Pancreas (tissue), 10 donors: ENCODE results near the gene MILR1. TPM values are rescaled to one million over a fixed set of nuclear protein-coding genes. Genes with fewer than 3 reads are reported as not detected.
A peak's percentile ranks its signal among the peaks of the same experiment; 100 is the strongest.

Experiments used
- ATAC-seq, 4 donors: fragments of 200-7000 bp; cut with Tn5 transposase; one replicate each; pipeline versions ENCODE4 v1.8.0 to v1.9.1; 2020; ENCODE audit warnings: mild to moderate bottlenecking in 4 of 4, moderate library complexity in 4 of 4
- DNase-seq, 6 donors: peaks; one replicate each; pipeline ENCODE4 v3.0.0-alpha.2; 2020
- FAIRE-seq: peaks from 2 replicates; lab custom pipeline; 2012; peaks lifted over from hg19 to GRCh38; lab: Jason Lieb, UNC
- H3K27ac ChIP-seq, 4 donors: fragments of 200-600 bp; sonication (generic); 1 replicate in 3 of 4; 2 replicates in 1 of 4; pipeline versions ENCODE4 v1.5.0 to v1.8.0; 2020
- H3K27me3 ChIP-seq, 4 donors: fragments of 200-600 bp; one replicate each; pipeline ENCODE4 v1.8.0; 2021
- H3K36me3 ChIP-seq, 3 donors: fragments of 200-600 bp; sonication (generic) in 1 of 3; one replicate each; pipeline versions ENCODE4 v1.5.0 to v1.8.0; 2020 to 2021
- H3K4me1 ChIP-seq, 3 donors: fragments of 200-600 bp; one replicate each; pipeline ENCODE4 v1.8.0; 2021
- H3K4me3 ChIP-seq, 4 donors: fragments of 200-600 bp; sonication (generic) in 2 of 4; one replicate each; pipeline versions ENCODE4 v1.5.0 to v1.8.0; 2020 to 2021
- H3K9me3 ChIP-seq, 4 donors: fragments of 200-600 bp; one replicate each; pipeline ENCODE4 v1.8.0; 2021
- WGBS, 2 donors: extraction: QIAGEN DNeasy Blood & Tissue Kit; methylation state at CpG; one replicate each; pipeline ENCODE4 v1.1.7; 2013; 5-methylcytosine and 5-hydroxymethylcytosine counted together
- intact Hi-C, 3 donors: fragments of 100-400 bp; cut with DNase I; formaldehyde crosslinking; loops; one replicate each; pipeline versions ENCODE4 v1.11.1 to v1.14.2; 2022
- polyA plus RNA-seq, 2 donors: library from polyadenylated mRNA; stranded (reverse); fragments of 200-250 nt; gene quantifications; one replicate each; pipeline ENCODE4 v1.2.3, GENCODE V29; 2013
- total RNA-seq, 6 donors: library from RNA; stranded (reverse); fragmentation: NEBNext Ultra II Directional in 4 of 6; extraction: Animal tissue kit (Norgen Biotek cat#: 25700) in 4 of 6; gene quantifications; one replicate each; pipeline versions ENCODE4 v1.2.1 to v1.2.4, GENCODE V29; 2021 to 2023
- TF ChIP-seq, protein P1 (sequence below), 4 donors: fragments of 200-600 bp; sonication (generic) in 3 of 4; IDR thresholded peaks; one replicate each; pipeline versions ENCODE4 v1.5.0 to v1.8.0; 2021; ENCODE audit warnings: antibody characterized with exemption in 4 of 4
- donor health status: healthy with polysubstance abuse.
- donor health status: DM: no; HTN: no; CAD: no; lungs with moderate emphysema.
- donor health status: DM: no; HTN: no; CAD: no.
- donor health status: control.
- donor health status: control.
- donor health status: Bipolar disorder and iron deficiency.
- donor health status: DM: yes; HTN: yes; CAD: no.
- donor health status: DM: no; HTN: no; CAD: no.
- donor health status: DM: no; HTN: no; CAD: no.
- donor health status: DM: yes; HTN: yes; CAD: no.

The MILR1 gene
- total and polyA plus RNA-seq, 8 donors = 0.51 to 6.3 (median 1.3) TPM

DNA sequence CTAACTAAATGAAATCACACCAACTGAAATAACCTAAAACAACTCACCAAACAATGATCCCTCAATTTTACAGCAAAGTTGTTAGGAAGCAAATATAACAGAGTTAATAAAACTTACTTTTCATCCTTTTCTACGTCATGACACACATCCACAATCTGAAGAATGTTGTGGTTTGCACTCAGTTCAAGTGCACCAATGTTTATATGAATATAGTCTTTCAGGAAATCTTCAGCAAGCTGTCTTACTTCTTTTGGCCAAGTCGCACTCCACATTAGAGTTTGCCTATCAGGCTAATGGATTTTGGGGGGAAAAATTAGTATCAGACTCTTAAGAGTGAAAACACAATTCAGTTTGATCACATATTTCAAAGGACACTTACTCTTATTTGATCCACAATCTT is 53.9 kb downstream of the MILR1 start:
- WGBS, 2 donors = 74 to 81% methylated on average over 2 of the region's 2 CpGs
- no peak overlapping the region for H3K4me3 ChIP-seq
- H3K4me1 ChIP-seq = peaks cover 20 to 39% (median 27%) of the 10 kb centered on the region in 3 donors
- H3K9me3 ChIP-seq = no peaks in the 10 kb centered on the region
- H3K27ac ChIP-seq = peak overlapping the region in 1 of 4 donors; percentile 1
- no peak for FAIRE-seq
- H3K36me3 ChIP-seq = peaks cover 15 to 53% (median 49%) of the 10 kb centered on the region in 3 donors
- DNase-seq = no peak
- intact Hi-C loops = no loop called here
- no peaks in the 10 kb centered on the region for H3K27me3 ChIP-seq
- TF ChIP-seq, protein P1, sequence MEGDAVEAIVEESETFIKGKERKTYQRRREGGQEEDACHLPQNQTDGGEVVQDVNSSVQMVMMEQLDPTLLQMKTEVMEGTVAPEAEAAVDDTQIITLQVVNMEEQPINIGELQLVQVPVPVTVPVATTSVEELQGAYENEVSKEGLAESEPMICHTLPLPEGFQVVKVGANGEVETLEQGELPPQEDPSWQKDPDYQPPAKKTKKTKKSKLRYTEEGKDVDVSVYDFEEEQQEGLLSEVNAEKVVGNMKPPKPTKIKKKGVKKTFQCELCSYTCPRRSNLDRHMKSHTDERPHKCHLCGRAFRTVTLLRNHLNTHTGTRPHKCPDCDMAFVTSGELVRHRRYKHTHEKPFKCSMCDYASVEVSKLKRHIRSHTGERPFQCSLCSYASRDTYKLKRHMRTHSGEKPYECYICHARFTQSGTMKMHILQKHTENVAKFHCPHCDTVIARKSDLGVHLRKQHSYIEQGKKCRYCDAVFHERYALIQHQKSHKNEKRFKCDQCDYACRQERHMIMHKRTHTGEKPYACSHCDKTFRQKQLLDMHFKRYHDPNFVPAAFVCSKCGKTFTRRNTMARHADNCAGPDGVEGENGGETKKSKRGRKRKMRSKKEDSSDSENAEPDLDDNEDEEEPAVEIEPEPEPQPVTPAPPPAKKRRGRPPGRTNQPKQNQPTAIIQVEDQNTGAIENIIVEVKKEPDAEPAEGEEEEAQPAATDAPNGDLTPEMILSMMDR (IDR thresholded peaks at IDR 0.05) = no peak
- ATAC-seq = no peak

GRCh38 chr17:64503341-64503740 is 54.4 kb downstream of the MILR1 start:
- H3K27me3 ChIP-seq = no peaks in the 10 kb centered on the region
- FAIRE-seq = no peak
- intact Hi-C loops = no loop called here
- H3K4me1 ChIP-seq = peaks cover 24 to 40% (median 24%) of the 10 kb centered on the region in 3 donors
- H3K27ac ChIP-seq = no peak overlapping the region
- TF ChIP-seq, protein P1 (IDR thresholded peaks at IDR 0.05) = no peak
- peaks cover 15 to 53% (median 48%) of the 10 kb centered on the region in 3 donors for H3K36me3 ChIP-seq
- ATAC-seq = no peak
- H3K9me3 ChIP-seq = no peaks in the 10 kb centered on the region
- H3K4me3 ChIP-seq = peak overlapping the region in 2 of 4 donors; percentile 68 to 86
- DNase-seq = no peak
- 45 to 50% methylated on average over 5 of the region's 5 CpGs for WGBS, 2 donors

DNA sequence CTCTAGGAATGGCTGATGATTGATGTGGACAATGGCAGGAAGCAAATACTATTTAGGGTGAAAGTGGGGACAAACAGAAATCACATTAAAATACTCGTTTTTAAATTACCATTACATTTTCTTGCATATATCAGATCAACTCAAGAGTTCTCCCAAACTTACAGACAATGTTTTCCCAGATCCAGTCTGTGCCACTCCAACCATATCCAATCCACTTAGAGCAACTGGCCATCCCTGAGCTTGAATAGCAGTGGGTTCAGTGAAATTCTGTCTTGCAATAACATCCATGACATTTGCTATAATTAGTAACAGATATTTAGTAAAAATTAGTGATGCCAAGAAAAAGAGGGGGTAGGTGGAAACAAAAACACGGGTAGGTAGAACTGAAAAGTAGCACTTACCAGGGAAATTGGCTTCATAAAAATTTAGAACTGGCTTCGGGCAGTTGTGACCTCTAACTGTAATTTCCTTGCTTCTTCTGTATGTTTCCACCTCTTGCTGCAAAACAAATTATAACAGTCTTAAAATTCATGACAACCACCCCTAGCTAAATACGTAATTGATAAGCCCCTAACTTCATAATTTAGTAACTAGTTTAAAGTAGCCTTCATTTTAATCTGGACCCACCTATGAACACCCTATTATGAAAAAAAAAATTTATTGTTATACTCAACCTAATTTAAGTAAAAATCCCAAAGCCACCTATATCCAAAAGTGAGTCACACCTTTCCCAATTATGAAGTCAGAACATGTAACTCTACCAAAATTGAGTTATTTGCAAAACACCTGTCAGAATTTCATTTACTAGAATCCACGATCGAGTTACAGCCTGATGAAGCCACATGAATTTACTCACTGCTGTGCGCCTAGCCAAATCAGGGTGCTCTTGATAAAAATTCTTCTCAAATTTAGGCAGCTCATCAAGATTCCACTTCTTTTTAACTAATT is 55.2 kb downstream of the MILR1 start:
- 9 to 12% methylated on average over 7 of the region's 7 CpGs for WGBS, 2 donors

DNA sequence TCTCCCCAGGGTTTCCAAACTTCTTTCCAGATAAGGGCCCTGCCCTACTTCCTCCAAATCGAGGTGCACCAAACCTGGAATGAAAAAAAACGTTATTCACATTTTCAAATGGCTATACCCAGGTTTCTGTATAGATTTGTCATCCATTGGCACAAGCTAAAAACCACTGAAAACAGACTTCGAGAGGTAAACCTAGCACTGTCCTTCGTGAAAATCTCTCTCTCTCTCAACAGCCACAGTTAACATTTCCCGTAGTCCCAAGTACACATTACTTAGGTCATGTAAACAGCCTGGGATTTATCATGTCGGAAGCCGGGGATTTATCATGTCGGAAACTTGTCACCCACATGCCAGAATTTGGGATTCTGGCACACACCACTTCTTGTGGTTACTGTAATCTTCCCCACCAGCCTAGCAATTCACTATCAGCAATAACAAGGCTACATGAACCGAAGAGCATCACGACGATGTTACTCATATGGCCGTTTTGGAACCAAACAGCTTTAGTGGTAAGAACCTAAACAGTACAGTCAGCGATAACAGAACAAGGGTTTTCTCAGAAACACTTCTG is 55.9 kb downstream of the MILR1 start:
- peaks cover 15 to 46% (median 40%) of the 10 kb centered on the region in 3 donors for H3K36me3 ChIP-seq
- FAIRE-seq (no peak), DNase-seq (peak in 1 of 6 donors; percentile 26), ATAC-seq (no peak)
- H3K4me1 ChIP-seq = peaks cover 21 to 36% (median 31%) of the 10 kb centered on the region in 3 donors
- peak overlapping the region; percentile 68 to 90 (median 82) for H3K4me3 ChIP-seq
- H3K27ac ChIP-seq = peak overlapping the region; percentile 99 to 100 (median 100)
- intact Hi-C loops = no loop called here
- TF ChIP-seq, protein P1 (IDR thresholded peaks at IDR 0.05) = no peak
- no peaks in the 10 kb centered on the region for H3K9me3 ChIP-seq
- 0 to 1% methylated on average over 13 of the region's 13 CpGs for WGBS, 2 donors
- H3K27me3 ChIP-seq = no peaks in the 10 kb centered on the region

More for the DNA sequence above, 55.2 kb downstream of the MILR1 start:
- peak overlapping the region in 3 of 4 donors; percentile 99 to 100 (median 100) for H3K27ac ChIP-seq
- H3K36me3 ChIP-seq = peaks cover 15 to 53% (median 42%) of the 10 kb centered on the region in 3 donors
- no peaks in the 10 kb centered on the region for H3K9me3 ChIP-seq
- intact Hi-C loops = no loop called here
- FAIRE-seq = no peak
- H3K27me3 ChIP-seq = no peaks in the 10 kb centered on the region
- TF ChIP-seq, protein P1 (IDR thresholded peaks at IDR 0.05) = no peak
- DNase-seq = no peak
- peaks cover 21 to 36% (median 31%) of the 10 kb centered on the region in 3 donors for H3K4me1 ChIP-seq
- ATAC-seq = no peak
- peak overlapping the region; percentile 68 to 90 (median 82) for H3K4me3 ChIP-seq
